Natural killer cell treated with Interleukin-12 subunit alpha and Interleukin-12 subunit beta and Interleukin-15 and Interleukin-18, amount 100 ng/mL, for 72 hours (primary cell): ENCODE data around the gene FBXL20. TPM values are rescaled to one million over a fixed set of nuclear protein-coding genes. Genes with fewer than 3 reads are reported as not detected.

Experiments
- total RNA-seq, 2 donors: library from RNA; stranded (reverse); gene quantifications; one replicate each; pipeline ENCODE4 v1.2.3, GENCODE V29; 2022

FBXL20 gene
- total RNA-seq, 2 donors from 2014 or later: 14.4 to 18.3 TPM

Other genes starting within 250 kb of the FBXL20 start
- under 1 TPM in 1 of 2 donors, not detected in 1; 0.43 TPM for gene PLXDC1, start 250.0 kb downstream of the FBXL20 start, total RNA-seq
- gene ARL5C, start 235.5 kb downstream of the FBXL20 start, total RNA-seq: not detected
- gene CACNB1, start 204.0 kb downstream of the FBXL20 start, total RNA-seq: 10 to 100 TPM; 18.8 to 49.9 TPM
- 1,000 to 10,000 TPM; 1,326 to 1,683 TPM for gene RPL19, start 201.3 kb downstream of the FBXL20 start, total RNA-seq
- gene STAC2, start 175.7 kb downstream of the FBXL20 start, total RNA-seq: under 1 TPM in 1 of 2 donors, not detected in 1; 0.12 TPM
- gene MED1, start 49.6 kb upstream of the FBXL20 start, total RNA-seq: 10 to 100 TPM; 66.1 to 67.2 TPM
- 100 to 1,000 TPM in 1 of 2 donors, 10 to 100 TPM in 1; 88.5 to 133 TPM for gene CDK12, start 59.9 kb upstream of the FBXL20 start, total RNA-seq
- gene NEUROD2, start 206.3 kb upstream of the FBXL20 start, total RNA-seq: not detected
- gene PPP1R1B, start 225.3 kb upstream of the FBXL20 start, total RNA-seq: not detected
- 100 to 1,000 TPM in 1 of 2 donors, 10 to 100 TPM in 1; 97.9 to 139 TPM for gene STARD3, start 235.5 kb upstream of the FBXL20 start, total RNA-seq